ENCODE measurements around the gene CMIP.

CMIP gene

GRCh38 chr16:81443688-81444447 is 740 bp upstream of the CMIP start:
- no peak for DNase-seq (ENCODE audit: low read depth)
- peak overlapping the region; percentile 46 for H3K4me3 ChIP-seq (ENCODE audit: low read depth, low read length)
- TF ChIP-seq, protein P1, sequence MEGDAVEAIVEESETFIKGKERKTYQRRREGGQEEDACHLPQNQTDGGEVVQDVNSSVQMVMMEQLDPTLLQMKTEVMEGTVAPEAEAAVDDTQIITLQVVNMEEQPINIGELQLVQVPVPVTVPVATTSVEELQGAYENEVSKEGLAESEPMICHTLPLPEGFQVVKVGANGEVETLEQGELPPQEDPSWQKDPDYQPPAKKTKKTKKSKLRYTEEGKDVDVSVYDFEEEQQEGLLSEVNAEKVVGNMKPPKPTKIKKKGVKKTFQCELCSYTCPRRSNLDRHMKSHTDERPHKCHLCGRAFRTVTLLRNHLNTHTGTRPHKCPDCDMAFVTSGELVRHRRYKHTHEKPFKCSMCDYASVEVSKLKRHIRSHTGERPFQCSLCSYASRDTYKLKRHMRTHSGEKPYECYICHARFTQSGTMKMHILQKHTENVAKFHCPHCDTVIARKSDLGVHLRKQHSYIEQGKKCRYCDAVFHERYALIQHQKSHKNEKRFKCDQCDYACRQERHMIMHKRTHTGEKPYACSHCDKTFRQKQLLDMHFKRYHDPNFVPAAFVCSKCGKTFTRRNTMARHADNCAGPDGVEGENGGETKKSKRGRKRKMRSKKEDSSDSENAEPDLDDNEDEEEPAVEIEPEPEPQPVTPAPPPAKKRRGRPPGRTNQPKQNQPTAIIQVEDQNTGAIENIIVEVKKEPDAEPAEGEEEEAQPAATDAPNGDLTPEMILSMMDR (IDR thresholded peaks at IDR 0.05; ENCODE audit: insufficient read depth, low read depth, low read length, missing control alignments) = no peak

GRCh38 chr16:81445143-81445961 is 744 bp downstream of the CMIP start:
- H3K4me3 ChIP-seq (ENCODE audit: low read depth, low read length) = peak overlapping the region; percentile 91
- TF ChIP-seq, protein P1 (IDR thresholded peaks at IDR 0.05; ENCODE audit: insufficient read depth, low read depth, low read length, missing control alignments) = peak; percentile 41
- DNase-seq (ENCODE audit: low read depth) = peak; percentile 57

DNA sequence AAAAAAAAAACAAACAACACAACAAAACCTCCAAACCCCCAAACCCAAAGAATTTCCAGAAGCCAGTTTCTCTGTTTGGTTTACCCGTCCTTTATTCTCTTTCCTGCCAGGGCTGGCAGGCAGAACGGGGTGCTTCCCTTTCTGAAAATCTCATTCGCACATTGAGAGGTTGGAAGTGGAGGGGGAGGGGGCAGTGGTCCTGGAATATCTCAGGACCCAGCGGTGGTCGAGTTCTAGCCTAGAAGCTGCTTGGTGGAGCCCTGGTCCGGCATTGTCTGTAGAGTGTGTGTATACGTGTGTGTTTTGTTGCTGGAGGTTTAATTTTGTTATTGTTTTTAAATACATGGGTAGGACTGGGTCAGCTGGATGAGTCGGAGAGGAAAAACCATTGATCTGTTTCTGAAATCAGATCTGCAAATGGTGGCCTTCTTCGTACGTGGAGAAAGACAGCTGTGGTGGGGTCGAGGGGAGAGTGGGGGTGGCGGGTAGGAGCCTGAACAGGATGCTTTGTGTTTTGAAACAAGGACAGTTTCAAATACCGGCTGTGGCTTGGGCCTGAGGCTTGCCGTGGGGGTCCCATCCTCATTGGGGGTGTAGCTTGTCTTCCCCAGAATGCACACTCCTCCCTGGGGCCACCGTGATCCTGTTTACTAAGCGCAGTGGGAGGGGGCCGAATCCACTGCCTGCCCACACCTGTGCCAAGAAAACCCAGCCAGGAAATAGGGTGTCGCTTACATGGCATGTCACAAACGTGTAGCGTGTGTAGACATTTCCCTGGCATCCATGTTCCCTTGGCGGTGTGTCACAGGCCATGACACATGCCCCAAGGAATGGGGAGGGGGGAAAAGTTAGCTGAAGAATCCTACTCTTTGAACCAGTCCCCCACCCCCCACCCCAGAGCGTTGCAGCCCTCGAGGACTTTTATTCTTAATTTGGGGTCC is 1.6 kb downstream of the CMIP start:
- peak overlapping the region; percentile 91 for H3K4me3 ChIP-seq (ENCODE audit: low read depth, low read length)
- DNase-seq (ENCODE audit: low read depth) = peak; percentile 41
- TF ChIP-seq, protein P1 (IDR thresholded peaks at IDR 0.05; ENCODE audit: insufficient read depth, low read depth, low read length, missing control alignments) = no peak

DNA sequence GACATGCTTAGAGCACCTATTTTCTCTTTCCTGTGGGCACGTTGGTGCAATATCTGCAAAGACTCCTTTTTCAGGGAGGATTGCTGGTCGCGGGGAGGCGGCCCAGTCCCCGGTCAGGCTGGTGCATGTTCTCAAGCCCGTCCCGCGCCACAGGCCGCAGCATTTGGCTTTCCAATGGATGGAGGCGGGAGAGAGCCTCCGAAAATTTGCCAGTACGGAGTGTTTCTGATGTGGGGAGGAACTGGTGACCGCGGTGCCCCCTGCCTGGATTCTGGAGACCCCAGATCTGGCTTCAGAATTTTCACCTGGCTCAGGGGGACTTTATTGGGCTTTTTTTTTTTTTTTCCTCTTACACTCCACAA is 2.3 kb downstream of the CMIP start:
- TF ChIP-seq, protein P1 (IDR thresholded peaks at IDR 0.05; ENCODE audit: insufficient read depth, low read depth, low read length, missing control alignments) = no peak

GRCh38 chr16:81447383-81448101 is 2.9 kb downstream of the CMIP start:
- TF ChIP-seq, protein P1 (IDR thresholded peaks at IDR 0.05; ENCODE audit: insufficient read depth, low read depth, low read length, missing control alignments) = no peak
- DNase-seq (ENCODE audit: low read depth) = no peak
- H3K4me3 ChIP-seq (ENCODE audit: low read depth, low read length) = no peak overlapping the region

More for the DNA sequence above, 2.3 kb downstream of the CMIP start:
- no peak for DNase-seq (ENCODE audit: low read depth)
- H3K4me3 ChIP-seq (ENCODE audit: low read depth, low read length) = peak overlapping the region; percentile 91

Measured in GM12865 (cell line).